OCI-LY3 (cell line): Measurements from ENCODE around the gene SESN3.

Source experiments
- EZH2phosphoT487 ChIP-seq: fragments of 200-600 bp; shearing (Covaris generic); IDR thresholded peaks from 2 replicates; pipeline ENCODE4 v1.6.1; 2018; ENCODE audit warnings: antibody characterized with exemption, mixed run types, low read depth
- TF ChIP-seq, protein P1 (sequence below): fragments of 200-600, 300-600 bp; sonication (generic); IDR thresholded peaks from 2 replicates; pipeline ENCODE4 v1.5.1; 2014; ENCODE audit warnings: antibody characterized with exemption, low read length, low read depth

- TF ChIP-seq, protein P1, sequence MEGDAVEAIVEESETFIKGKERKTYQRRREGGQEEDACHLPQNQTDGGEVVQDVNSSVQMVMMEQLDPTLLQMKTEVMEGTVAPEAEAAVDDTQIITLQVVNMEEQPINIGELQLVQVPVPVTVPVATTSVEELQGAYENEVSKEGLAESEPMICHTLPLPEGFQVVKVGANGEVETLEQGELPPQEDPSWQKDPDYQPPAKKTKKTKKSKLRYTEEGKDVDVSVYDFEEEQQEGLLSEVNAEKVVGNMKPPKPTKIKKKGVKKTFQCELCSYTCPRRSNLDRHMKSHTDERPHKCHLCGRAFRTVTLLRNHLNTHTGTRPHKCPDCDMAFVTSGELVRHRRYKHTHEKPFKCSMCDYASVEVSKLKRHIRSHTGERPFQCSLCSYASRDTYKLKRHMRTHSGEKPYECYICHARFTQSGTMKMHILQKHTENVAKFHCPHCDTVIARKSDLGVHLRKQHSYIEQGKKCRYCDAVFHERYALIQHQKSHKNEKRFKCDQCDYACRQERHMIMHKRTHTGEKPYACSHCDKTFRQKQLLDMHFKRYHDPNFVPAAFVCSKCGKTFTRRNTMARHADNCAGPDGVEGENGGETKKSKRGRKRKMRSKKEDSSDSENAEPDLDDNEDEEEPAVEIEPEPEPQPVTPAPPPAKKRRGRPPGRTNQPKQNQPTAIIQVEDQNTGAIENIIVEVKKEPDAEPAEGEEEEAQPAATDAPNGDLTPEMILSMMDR = no peak
- no peak for TF ChIP-seq EZH2phosphoT487
Measured at GRCh38 chr11:95266751-95267374, 35.9 kb upstream of the SESN3 start.
